ENCODE measurements around the gene WWOX.
A peak's percentile ranks its signal among the peaks of the same experiment; 100 is the strongest.

The WWOX gene

GRCh38 chr16:78668393-78668792, 568.9 kb downstream of the WWOX start:
- no peak for DNase-seq

DNA sequence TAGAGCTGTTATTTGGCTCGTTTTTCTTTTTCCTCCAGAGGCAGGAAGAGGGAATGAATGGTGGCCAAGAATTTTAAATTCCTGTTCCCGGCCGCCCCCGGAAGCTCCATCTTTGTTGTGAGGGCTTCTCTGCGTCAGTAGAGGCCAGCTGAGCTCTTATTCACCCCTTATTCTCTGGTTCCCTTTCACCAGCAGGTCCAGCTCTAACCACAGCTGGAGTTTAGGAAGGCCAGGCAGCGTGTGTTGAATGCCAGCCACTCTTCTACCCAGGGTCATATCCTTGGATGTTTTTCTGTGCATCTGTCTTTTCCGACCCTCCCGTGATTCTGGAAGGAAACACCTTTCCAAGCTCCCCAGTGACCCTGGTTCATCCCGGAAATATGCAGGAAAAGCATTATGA, 570.5 kb downstream of the WWOX start:
- no peak for DNase-seq

DNA sequence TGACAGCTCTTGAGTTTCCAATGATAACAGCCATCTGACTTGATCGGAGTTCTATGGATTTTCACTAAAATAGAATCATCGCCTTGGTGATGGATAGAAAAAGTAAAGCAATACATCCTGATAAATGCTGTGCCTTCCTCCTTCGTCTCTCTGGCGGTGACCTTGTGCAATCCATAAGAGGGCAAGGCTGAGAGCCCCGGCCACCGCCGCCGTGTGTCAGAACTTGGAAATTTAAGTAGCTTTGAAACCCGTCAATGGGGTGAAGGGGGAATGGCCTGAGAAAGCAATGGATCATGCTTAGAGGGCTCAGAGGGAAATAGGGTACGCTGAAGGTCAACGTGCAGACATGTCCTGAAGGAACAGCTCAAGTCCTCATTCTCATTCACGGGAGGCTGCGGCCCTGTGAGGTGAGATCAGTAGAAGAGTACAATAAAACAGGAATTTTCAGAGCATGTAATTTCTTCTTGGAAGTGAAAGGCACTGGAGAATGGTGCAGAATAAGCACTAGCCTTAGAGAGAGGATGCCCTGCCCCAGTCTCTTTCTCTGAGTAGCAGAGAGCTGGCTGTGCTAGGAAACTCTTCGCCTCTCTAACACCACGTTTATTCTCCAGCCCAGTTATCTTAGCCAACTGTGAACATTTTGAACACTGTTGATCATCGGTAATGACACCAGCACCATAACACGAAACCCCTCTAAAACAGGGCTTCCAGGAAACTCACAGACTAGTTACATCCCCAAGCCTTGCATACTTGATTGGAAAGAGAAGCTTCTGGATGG, 573.5 kb downstream of the WWOX start:
- DNase-seq, result no peak

- no peak for DNase-seq
Measured at GRCh38 chr16:78673884-78674283, 574.4 kb downstream of the WWOX start.

GRCh38 chr16:78675312-78675711, 575.9 kb downstream of the WWOX start:
- DNase-seq, result no peak

DNA sequence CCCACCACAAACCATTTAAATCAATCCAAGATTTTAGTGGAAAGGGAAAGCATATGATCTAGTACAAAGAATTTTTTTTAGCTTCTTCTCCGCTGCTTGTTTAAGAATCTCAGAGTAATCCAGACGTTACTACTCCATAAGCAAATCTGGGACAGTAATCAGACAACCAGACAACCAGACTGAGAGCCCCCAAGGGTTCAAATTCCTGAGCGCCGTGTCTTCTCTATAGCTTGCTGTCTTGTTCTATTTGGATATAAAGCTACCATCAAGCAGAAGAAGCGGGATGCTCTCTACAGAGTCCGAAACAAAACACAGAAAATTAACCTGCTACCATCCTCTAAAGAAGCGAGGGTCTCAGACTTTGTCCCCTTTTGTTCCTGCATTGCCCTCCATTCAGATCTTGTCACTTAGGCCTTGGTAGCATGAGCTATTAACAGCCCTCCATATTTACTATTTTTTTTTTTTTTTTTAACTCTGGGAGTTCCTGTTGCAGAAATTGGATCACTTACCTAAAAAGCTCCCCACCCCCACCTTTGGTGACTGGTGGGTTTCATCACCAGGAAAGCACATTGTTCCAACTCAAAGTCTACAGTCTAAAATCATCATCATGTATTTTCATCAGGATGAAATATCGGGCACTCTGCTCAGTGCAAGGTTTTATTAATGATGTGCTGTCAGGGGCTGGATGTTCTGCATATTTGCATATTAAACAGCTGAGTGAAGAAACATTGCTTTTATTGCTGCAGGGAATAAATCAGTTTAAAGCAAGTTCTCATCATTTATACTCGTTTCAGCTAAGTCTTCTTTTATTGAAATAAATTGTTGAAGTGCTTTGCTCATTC, 576.7 kb downstream of the WWOX start:
- DNase-seq, result no peak

GRCh38 chr16:78677181-78677731, 577.8 kb downstream of the WWOX start:
- DNase-seq, result no peak

GRCh38 chr16:78679546-78679945, 580.1 kb downstream of the WWOX start:
- no peak for DNase-seq

GRCh38 chr16:78681743-78682142, 582.3 kb downstream of the WWOX start:
- DNase-seq, result no peak

DNA sequence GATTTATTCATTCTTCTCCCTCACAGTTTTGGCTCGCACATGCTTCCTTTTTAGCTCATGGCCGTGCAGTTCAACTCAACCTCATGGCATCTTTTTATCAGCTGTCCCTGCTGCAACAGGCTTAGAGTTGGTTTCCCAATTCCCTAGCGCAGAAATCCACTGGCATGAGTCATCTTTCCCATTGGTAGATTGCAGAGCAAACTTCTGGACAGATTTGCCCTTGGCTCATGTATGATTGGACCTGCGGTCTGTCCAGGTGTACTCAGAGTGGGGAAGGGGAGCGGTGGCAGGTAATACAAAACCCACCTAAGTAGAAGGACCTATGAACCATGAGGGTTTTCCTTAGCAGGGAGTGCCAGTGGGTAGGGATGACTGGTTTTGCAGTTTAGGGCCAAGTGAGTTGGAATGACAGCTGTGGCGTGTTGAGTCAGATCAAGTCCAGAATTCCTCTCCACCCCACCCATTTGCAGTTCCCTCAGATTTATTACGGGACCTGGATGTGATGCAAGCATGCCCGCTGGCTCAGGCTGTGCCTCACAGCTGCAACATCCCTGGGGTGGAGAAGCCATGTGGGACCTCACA, 584.7 kb downstream of the WWOX start:
- no peak for DNase-seq

- DNase-seq, result no peak
Measured at GRCh38 chr16:78684655-78685375, 585.4 kb downstream of the WWOX start.

DNA sequence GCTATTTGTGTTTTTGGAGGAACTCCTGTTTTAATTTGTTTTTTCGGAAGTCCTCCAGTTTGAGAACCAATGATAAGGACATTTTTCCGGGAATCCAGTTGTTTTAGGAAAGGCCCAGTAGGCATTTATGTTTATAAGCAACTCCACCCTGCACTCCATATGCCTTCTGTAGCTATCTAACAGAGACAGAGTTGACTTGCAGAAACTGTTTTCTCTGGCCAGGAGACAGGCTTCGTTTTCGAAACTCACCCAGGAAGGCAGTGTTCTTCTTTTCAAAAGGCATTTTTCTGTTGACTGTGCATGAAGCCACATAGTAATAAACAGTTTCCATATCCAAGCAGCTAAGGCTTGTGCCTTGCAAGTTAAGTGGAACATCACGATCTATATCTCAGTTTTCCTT, 587.1 kb downstream of the WWOX start:
- no peak for DNase-seq

DNA sequence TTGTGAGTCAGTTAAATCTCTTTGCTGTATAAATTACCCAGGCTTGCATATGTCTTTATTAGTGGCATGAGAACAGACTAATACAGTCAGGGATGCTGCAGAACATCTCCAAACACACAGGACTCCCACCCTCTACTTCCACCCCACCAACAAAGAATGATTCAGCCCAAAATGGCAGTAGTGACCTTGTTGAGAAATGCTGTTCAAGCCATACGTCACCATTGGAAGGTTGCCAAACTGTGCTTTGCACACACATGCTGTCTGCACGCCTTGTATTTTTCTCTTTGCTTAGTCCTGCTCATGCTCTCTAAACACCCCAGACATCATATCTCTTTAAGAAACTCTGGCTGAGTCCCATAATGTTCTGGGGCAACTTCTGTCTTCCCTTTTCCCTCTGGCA, 589.6 kb downstream of the WWOX start:
- DNase-seq, result peak in 1 of 2 donors; percentile 4

- DNase-seq, result no peak
Measured at GRCh38 chr16:78689536-78689935, 590.1 kb downstream of the WWOX start.

GRCh38 chr16:78690510-78690909, 591.1 kb downstream of the WWOX start:
- DNase-seq, result no peak

- peak; percentile 39 to 42 for DNase-seq
Measured at GRCh38 chr16:78691746-78692145, 592.3 kb downstream of the WWOX start.

DNA sequence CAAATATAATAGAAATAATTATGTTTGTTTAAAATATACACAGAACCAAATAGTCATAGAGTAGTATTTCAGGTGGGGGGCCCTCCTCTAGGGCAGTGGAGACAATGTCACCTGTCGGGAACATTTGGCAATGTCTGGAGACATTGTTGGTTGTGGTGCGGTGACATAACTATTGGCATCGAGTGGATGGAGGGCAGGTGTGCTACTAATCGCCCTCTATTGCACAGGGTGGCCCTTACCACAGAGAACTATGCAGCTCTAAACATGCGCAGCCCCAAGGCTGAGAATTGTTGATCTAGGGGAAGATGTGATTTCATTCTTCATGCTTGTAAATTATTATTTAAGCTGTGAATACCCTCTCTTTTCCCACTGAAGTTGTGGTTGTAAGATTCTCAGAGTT, 594.0 kb downstream of the WWOX start:
- DNase-seq, result no peak

DNA sequence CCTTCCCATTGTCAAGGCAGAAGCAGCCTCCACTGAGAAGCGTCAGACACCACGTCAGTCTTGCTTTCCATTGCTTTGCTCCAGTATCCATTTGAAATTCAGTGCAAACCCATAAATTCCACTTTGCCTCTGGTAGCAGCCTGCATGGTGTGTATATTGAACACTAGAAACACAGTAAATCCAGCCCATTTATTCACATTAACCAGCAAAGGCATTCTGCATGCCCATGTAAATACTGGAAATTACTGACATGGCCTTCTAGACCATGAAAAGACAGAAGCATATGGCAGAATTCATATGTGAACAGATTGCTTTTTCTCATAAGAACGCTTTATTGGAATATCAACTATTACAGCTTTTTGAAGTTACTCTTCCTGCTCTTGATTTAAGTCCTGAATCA, 595.0 kb downstream of the WWOX start:
- DNase-seq, result no peak

- DNase-seq, result no peak
Measured at GRCh38 chr16:78695391-78695790, 595.9 kb downstream of the WWOX start.

DNA sequence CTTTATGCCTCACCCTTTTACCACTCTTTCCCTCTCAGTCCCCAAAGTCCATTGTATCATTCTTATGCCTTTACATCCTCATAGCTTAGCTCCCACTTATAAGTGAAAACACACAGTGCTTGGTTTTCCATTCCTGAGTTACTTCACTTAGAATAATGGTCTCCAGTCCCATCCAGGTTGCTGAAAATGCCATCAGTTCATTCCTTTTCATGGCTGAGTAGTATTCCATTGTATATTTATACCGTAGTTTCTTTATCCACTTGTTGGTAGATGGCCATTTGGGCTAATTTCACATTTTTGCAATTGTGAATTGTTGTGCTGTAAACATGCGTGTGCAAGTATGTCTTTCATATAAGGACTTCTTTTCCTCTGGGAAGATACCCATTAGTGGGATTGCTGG, 597.3 kb downstream of the WWOX start:
- DNase-seq, result no peak

GRCh38 chr16:78697426-78697825, 598.0 kb downstream of the WWOX start:
- no peak for DNase-seq

DNA sequence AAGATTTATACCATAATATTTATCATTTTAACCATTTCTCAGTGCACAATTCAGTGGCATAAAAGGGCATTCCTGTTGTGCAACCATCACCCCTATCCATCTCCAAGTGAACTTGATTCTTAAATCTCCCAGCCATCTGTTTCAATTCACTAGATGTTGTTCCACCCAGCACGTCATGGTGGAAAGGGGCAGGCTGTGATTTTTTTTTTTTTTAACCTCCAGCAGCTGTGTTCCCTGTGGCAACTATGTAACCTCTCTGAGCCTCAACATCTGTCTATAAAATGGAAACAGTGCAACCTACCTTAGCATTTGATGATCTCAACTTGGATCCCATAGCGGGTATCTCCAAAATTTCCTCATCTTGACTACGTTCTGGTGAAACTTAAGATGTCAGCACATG, 604.5 kb downstream of the WWOX start:
- no peak for DNase-seq

GRCh38 chr16:78704416-78704815, 605.0 kb downstream of the WWOX start:
- DNase-seq, result no peak

Data from inflammatory macrophage treated with lipopolysaccharide for 1 hour (primary cell).